Epithelial cell of proximal tubule (primary cell): ENCODE measurements around the gene ZNF341. TPM values are rescaled to one million over a fixed set of nuclear protein-coding genes. Genes with fewer than 3 reads are reported as not detected.

ENCODE experiments used
- DNase-seq: peaks from one replicate; pipeline ENCODE4 v3.0.0-alpha.2; 2011; ENCODE audit warnings: low read depth
- H3K4me3 ChIP-seq: 2 replicates; pipeline ENCODE4 v1.5.1; 2011; ENCODE audit warnings: low read depth, mild to moderate bottlenecking, low read length
- CTCF ChIP-seq: conservative IDR thresholded peaks from 2 replicates; pipeline ENCODE4 v1.5.1; 2012; ENCODE audit warnings: low read depth, mild to moderate bottlenecking, low read length
- total RNA-seq: library from RNA; depleted of rRNA; stranded (reverse); fragments of >200 nt; gene quantifications from 2 replicates; pipeline ENCODE4 v1.2.3, GENCODE V29; 2015

Gene ZNF341
- total RNA-seq, 1 donor from 2014 or later = 2.1 TPM

GRCh38 chr20:33703498-33704137 lies 28.2 kb upstream of the ZNF341 start:
- DNase-seq = no peak
- TF ChIP-seq CTCF = no peak
- H3K4me3 ChIP-seq = no peak overlapping the region

GRCh38 chr20:33704197-33704924 lies 27.4 kb upstream of the ZNF341 start:
- H3K4me3 ChIP-seq = no peak overlapping the region
- no peak for DNase-seq
- TF ChIP-seq CTCF = no peak

GRCh38 chr20:33707668-33708067 lies 24.1 kb upstream of the ZNF341 start:
- no peak for TF ChIP-seq CTCF
- DNase-seq = no peak
- H3K4me3 ChIP-seq = no peak overlapping the region

GRCh38 chr20:33709398-33709797 lies 22.4 kb upstream of the ZNF341 start:
- no peak for TF ChIP-seq CTCF
- no peak overlapping the region for H3K4me3 ChIP-seq
- DNase-seq = no peak

- TF ChIP-seq CTCF = no peak
- H3K4me3 ChIP-seq = no peak overlapping the region
- DNase-seq = no peak
Measured at GRCh38 chr20:33709905-33710541, 21.8 kb upstream of the ZNF341 start.

GRCh38 chr20:33710681-33711445 lies 20.9 kb upstream of the ZNF341 start:
- no peak overlapping the region for H3K4me3 ChIP-seq
- DNase-seq = no peak
- TF ChIP-seq CTCF = no peak
